Neural cell (in vitro differentiated cells): Measurements from ENCODE around the gene GRAP.

Experiments used
- CTCF ChIP-seq: fragments of 450-650 bp; IDR thresholded peaks from 2 replicates; pipeline ENCODE4 v1.5.1; 2014; ENCODE audit warnings: antibody characterized with exemption, mild to moderate bottlenecking, moderate library complexity; ENCODE audit not compliant: poor library complexity, severe bottlenecking
- EP300 ChIP-seq: fragments of 450-650 bp; conservative IDR thresholded peaks from 2 replicates; pipeline ENCODE4 v1.6.1; 2014; ENCODE audit warnings: antibody characterized with exemption, mild to moderate bottlenecking, moderate library complexity; ENCODE audit not compliant: poor library complexity, severe bottlenecking
- EZH2 ChIP-seq: fragments of 200-600, 300-800 bp; shearing (Covaris generic), sonication (generic); IDR thresholded peaks from 2 replicates; pipeline ENCODE4 v1.6.1; 2014; ENCODE audit warnings: antibody characterized with exemption, low read length, borderline replicate concordance, mild to moderate bottlenecking; ENCODE audit not compliant: insufficient read depth, poor library complexity, severe bottlenecking
- MXI1 ChIP-seq: fragments of 450-650 bp; conservative IDR thresholded peaks from 2 replicates; pipeline ENCODE4 v1.6.1; 2014; ENCODE audit warnings: antibody characterized with exemption, mild to moderate bottlenecking; ENCODE audit not compliant: poor library complexity, severe bottlenecking
- POLR2AphosphoS5 ChIP-seq: IDR thresholded peaks from 2 replicates; pipeline ENCODE4 v1.6.1; 2012
- RAD21 ChIP-seq: fragments of 450-650 bp; conservative IDR thresholded peaks from 2 replicates; pipeline ENCODE4 v1.6.1; 2014; ENCODE audit warnings: antibody characterized with exemption, mild to moderate bottlenecking, moderate library complexity
- REST ChIP-seq: IDR thresholded peaks from 2 replicates; pipeline ENCODE4 v1.6.1; 2012; ENCODE audit warnings: borderline replicate concordance
- TAF1 ChIP-seq: IDR thresholded peaks from 2 replicates; pipeline ENCODE4 v1.6.1; 2012; ENCODE audit warnings: low read depth

GRCh38 chr17:18986541-18987229 lies 60.1 kb downstream of the GRAP start:
- TF ChIP-seq MXI1: no peak
- TF ChIP-seq CTCF: no peak
- no peak for TF ChIP-seq REST
- TF ChIP-seq EP300: no peak
- TF ChIP-seq EZH2: no peak
- TF ChIP-seq POLR2AphosphoS5: no peak
- no peak for TF ChIP-seq TAF1
- no peak for TF ChIP-seq RAD21
